ENCODE results near the gene TMEFF2. TPM values are rescaled to one million over a fixed set of nuclear protein-coding genes. Genes with fewer than 3 reads are reported as not detected.

The TMEFF2 gene
- total RNA-seq, 2 experiments from 2014 or later: not detected

DNA sequence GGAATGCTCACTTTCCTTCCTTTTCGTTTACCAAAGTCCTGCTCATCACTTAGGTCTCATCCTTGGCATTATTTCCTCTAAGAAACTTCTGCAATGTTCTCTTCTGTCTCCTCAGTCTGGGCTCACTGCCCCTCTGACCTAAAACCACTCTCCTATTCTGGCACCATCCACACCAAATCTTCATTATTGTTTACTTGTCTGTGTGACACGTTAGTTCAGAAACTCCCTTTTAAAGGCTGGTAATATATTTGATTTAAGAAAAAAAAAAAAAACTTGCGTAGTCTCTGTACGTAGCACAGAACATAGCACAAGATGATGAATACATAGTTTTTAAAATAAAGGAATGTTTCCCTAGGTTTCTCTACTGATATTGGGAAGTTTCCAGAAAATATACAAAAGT, 229.0 kb downstream of the TMEFF2 start:
- no peak overlapping the region for H3K27ac Mint-ChIP-seq
- H3K9me3 Mint-ChIP-seq: no peaks in the 10 kb centered on the region
- intact Hi-C loops (cut with micrococcal nuclease): no loop called here
- no peaks in the 10 kb centered on the region for H3K4me1 Mint-ChIP-seq (ENCODE audit: low read depth)
- H3K36me3 Mint-ChIP-seq (ENCODE audit: low read depth): no peaks in the 10 kb centered on the region
- no peak overlapping the region for H3K4me3 Mint-ChIP-seq
- CTCF ChIA-PET: no interaction called here
- no peaks in the 10 kb centered on the region for H3K27me3 Mint-ChIP-seq (ENCODE audit: low read depth)
- no peak for DNase-seq

DNA sequence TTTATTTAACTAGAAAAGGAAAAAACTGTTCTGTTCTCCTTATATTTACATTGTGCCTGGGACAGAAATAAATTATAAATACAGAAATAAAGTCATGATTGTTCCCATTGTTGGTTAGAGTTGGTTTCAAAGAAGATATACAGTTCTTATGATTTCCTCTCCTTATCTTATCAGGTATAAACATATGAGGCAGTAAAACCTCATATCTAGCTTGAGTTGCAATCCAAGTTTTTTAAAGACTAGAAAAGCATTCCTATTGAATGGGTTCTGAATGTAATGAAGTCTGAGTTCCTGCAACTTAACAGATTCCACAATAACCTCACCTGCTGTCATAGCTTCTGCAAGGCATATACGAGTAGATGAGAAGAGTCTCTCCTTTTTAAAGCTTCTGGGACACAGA, 233.2 kb downstream of the TMEFF2 start:
- Mint-ChIP-seq H3K4me1 (ENCODE audit: low read depth) (no peaks in the 10 kb centered on the region), H3K4me3 (no peak overlapping the region), H3K9me3 (no peaks in the 10 kb centered on the region), H3K27me3 (ENCODE audit: low read depth) (no peaks in the 10 kb centered on the region), H3K27ac (no peak overlapping the region), H3K36me3 (ENCODE audit: low read depth) (no peaks in the 10 kb centered on the region)
- intact Hi-C loops (cut with micrococcal nuclease): no loop called here
- DNase-seq: no peak
- CTCF ChIA-PET: no interaction called here

DNA sequence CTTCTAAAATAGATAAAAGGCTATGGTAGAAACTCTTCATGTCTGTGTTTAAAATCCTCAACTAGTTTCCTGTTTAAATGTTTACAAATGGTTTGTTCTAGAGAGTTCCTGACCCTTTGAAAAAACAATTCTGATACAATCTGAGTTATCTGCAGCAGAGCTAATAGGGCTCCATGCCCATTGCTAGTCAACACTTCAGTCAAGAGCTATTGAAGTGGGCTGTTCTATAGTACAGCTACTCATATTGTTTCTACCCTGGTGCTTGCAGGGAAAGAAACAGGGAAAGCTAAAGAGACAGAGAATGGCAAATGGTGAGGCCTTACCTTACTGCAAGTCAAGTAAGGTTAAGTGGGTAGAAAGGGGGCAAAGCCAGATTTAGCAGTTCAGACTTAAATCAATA, 235.5 kb downstream of the TMEFF2 start:
- Mint-ChIP-seq H3K36me3 (ENCODE audit: low read depth) (no peaks in the 10 kb centered on the region), H3K9me3 (no peaks in the 10 kb centered on the region), H3K4me3 (no peak overlapping the region), H3K4me1 (ENCODE audit: low read depth) (no peaks in the 10 kb centered on the region), H3K27me3 (ENCODE audit: low read depth) (peaks cover 4% of the 10 kb centered on the region), H3K27ac (no peak overlapping the region)
- intact Hi-C loops (cut with micrococcal nuclease): no loop called here
- CTCF ChIA-PET: no interaction called here
- no peak for DNase-seq

DNA sequence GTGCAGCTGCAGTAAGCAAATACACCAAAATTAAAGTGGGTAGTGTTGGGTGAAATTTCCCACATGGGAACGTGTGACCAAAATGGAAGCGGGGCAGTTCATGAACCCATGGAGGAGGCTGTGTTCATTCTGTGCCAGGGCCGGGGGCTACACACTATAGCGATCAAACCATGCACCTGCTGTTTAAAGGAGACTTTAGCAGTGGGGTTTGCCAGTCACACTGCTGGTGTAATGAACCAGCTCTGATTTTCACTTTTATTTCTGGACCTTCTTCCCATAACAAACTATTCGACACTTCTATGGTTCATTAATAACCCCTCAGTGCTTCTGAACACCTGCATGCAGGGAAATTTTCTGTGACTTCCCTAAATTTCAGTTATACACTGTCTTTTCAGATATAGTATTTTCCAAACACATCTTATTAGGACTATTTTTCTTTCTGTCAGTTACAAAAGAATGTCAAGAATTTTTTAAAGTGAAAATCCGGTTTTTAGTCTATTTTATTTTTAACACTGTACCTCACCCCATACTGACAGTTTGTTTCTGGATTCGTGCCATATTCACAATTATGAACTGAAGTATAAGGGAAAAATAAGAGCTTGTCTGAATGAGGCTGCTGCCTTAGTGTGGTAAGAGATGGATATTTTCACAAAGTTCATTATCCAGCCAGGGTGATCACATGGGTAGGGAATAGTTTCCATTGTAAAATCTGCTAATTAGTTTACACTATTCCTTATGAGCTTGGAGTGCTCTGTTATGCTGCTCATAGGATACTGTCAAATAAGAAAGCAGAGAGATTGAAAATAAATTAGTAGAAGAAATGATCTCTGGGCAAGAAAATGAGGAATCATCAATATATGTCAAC, 236.5 kb downstream of the TMEFF2 start:
- Mint-ChIP-seq H3K4me3 (no peak overlapping the region), H3K9me3 (no peaks in the 10 kb centered on the region), H3K27me3 (ENCODE audit: low read depth) (peaks cover 4% of the 10 kb centered on the region), H3K27ac (no peak overlapping the region), H3K36me3 (ENCODE audit: low read depth) (no peaks in the 10 kb centered on the region), H3K4me1 (ENCODE audit: low read depth) (no peaks in the 10 kb centered on the region)
- intact Hi-C loops (cut with micrococcal nuclease): no loop called here
- CTCF ChIA-PET: no interaction called here
- no peak for DNase-seq

DNA sequence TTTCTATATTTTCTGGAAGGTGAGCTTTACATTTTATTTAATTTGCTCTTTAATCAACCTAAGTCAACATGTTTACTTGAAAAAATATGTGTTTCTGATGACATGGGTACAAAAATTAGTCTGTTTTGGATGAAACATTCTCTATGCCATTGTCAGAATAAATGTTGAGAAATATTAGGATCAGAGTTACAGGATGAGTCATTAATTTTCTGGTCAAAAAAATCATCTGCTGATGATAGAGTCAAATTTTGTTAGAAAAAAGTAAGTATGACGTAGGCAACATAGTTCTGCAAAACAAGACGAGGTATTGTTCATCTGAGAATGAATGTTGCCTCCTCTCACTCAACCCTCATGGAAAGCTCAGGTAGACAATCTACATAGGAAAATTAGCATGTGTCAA, 240.3 kb downstream of the TMEFF2 start:
- no peak overlapping the region for H3K4me3 Mint-ChIP-seq
- CTCF ChIA-PET: no interaction called here

DNA sequence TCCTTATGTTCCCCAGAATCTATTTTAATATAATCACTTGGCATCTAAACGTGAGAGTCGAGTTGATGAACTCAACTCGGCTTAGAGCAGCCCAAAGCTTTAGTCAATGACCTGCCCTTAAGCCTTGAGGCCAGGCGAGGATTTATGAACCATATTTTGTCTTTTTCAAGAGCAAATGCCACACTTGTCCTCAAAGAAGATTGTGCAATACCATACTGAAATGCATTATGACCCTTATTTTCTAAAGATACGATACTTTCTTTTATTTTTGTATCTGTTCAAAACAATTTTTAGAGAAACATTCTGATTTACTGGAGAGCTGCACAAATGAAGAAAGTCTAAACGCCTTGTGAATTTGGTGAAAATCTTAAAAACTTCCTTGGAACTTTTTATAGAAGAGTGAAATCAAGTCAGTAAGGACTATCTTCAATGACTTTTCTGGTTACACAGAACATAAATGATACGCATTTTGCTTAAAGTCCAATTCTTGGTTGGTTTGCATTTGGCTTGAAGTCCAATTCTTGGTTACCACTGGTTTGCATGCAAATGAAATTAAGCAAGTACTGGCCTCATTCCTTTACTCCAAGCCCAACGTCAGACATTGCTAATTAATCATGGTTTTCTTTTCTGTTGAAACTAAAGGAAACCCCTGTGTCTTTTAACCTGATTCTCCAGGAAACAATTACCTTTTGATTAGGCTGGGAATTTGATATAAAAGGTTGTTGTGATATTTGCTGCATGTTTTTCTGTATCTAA, 242.0 kb downstream of the TMEFF2 start:
- intact Hi-C loops (cut with micrococcal nuclease): no loop called here
- no peak overlapping the region for H3K27ac Mint-ChIP-seq

More for the DNA sequence above, 240.3 kb downstream of the TMEFF2 start:
- no peaks in the 10 kb centered on the region for H3K4me1 Mint-ChIP-seq (ENCODE audit: low read depth)
- intact Hi-C loops (cut with micrococcal nuclease): no loop called here
- no peaks in the 10 kb centered on the region for H3K9me3 Mint-ChIP-seq
- no peak for DNase-seq
- no peak overlapping the region for H3K27ac Mint-ChIP-seq
- no peaks in the 10 kb centered on the region for H3K36me3 Mint-ChIP-seq (ENCODE audit: low read depth)
- peaks cover 8% of the 10 kb centered on the region for H3K27me3 Mint-ChIP-seq (ENCODE audit: low read depth)

DNA sequence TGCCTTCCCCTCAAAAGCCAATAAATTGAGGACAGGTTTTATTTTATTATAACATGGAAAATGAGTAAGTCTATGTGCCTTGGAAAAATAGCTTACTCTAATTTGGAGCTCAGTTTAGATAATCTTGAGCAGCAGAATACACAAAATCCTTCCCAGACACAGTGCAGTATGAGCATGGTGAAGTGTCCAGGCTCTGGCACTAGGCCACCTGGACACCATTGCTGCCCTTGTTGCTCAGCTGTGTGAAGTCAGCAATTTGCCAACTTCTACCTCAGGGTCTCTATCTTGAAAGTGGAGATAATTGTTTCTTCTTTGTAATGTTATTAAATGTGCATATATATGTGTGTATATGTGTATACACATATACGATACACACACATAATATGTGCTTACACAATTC, 242.9 kb downstream of the TMEFF2 start:
- peaks cover 8% of the 10 kb centered on the region for H3K27me3 Mint-ChIP-seq (ENCODE audit: low read depth)
- H3K36me3 Mint-ChIP-seq (ENCODE audit: low read depth): no peaks in the 10 kb centered on the region
- no peak overlapping the region for H3K27ac Mint-ChIP-seq
- CTCF ChIA-PET: no interaction called here
- no peak for DNase-seq
- H3K4me1 Mint-ChIP-seq (ENCODE audit: low read depth): no peaks in the 10 kb centered on the region
- no peaks in the 10 kb centered on the region for H3K9me3 Mint-ChIP-seq
- intact Hi-C loops (cut with micrococcal nuclease): no loop called here
- H3K4me3 Mint-ChIP-seq: no peak overlapping the region

More for the DNA sequence above, 242.0 kb downstream of the TMEFF2 start:
- Mint-ChIP-seq H3K4me1 (ENCODE audit: low read depth) (no peaks in the 10 kb centered on the region), H3K4me3 (no peak overlapping the region), H3K9me3 (no peaks in the 10 kb centered on the region), H3K36me3 (ENCODE audit: low read depth) (no peaks in the 10 kb centered on the region), H3K27me3 (ENCODE audit: low read depth) (peaks cover 8% of the 10 kb centered on the region)
- DNase-seq: no peak
- CTCF ChIA-PET: no interaction called here

DNA sequence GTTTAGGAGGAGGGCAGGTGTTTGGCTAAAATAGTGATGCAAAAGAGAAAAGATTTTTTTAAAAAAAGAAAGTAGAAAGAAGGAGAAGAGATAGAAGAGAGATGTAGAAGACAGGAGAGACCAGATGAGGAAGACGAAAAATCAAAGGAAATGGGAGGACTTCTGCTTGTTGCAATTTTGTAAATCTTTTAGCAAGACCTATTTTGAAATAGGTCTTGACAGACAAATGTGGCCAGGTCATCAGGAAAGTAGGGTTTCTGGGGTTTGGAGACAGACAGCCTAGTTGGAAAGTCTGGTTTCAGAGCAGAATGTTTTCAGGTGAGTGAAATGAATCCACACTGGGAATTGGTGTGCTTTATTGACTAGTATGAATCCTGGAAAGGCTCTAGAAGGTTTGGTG, 243.4 kb downstream of the TMEFF2 start:
- peaks cover 6% of the 10 kb centered on the region for H3K27me3 Mint-ChIP-seq (ENCODE audit: low read depth)
- intact Hi-C loops (cut with micrococcal nuclease): no loop called here
- DNase-seq: no peak
- CTCF ChIA-PET: no interaction called here
- H3K4me3 Mint-ChIP-seq: no peak overlapping the region
- no peaks in the 10 kb centered on the region for H3K4me1 Mint-ChIP-seq (ENCODE audit: low read depth)
- H3K9me3 Mint-ChIP-seq: no peaks in the 10 kb centered on the region
- no peak overlapping the region for H3K27ac Mint-ChIP-seq
- no peaks in the 10 kb centered on the region for H3K36me3 Mint-ChIP-seq (ENCODE audit: low read depth)

DNA sequence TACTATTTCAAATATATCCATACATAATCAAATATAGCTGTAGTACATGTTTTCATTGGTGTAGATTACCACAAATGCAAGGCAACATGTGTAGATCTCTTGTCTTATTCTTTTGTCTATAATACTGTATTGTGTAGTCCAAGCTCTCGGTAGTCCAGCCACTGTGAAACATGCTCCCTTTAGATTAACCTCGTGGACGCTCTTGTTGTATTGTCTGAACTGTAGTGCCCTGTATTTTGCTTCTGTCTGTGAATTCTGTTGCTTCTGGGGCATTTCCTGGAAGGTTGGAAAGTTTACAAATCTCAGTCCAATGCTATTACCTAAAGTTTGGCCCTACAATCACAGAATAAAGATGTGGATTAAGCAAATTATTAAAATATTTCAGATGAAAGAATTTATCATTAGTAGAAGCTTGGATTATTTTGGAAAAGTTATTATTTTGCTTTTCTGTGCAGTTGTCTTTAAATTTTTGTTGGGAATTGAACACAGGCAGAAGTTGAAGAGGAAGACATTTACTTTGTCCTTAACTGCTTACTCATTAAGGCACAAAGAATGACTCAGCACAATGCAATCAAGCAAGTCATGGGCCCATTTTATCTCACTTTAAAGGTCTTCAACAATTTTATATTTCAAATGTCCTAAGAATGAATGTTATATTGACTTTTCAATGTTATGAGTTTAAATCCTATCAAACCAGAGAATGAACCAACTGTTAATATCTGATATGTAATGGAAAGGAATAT, 244.4 kb downstream of the TMEFF2 start:
- peaks cover 3% of the 10 kb centered on the region for H3K27me3 Mint-ChIP-seq (ENCODE audit: low read depth)
- CTCF ChIA-PET: no interaction called here

DNA sequence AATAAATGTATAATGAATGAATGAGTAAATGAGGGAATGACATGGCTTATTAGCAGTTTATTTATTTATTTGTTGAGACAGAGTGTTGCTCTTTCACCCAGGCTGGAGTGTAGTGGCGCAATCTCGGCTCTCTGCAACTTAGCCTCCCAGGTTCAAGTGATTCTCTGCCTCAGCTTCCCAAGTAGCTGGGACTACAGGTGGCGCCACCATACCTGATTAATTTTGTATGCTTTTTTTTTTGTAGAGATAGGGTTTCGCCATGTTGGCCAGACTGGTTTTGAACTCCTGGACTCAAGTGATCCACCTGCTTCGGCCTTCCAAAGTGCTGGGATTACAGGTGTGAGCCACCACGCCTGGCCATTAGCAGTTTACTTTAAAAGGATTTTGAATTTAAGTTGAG, 247.5 kb downstream of the TMEFF2 start:
- Mint-ChIP-seq H3K4me1 (ENCODE audit: low read depth) (no peaks in the 10 kb centered on the region), H3K27ac (no peak overlapping the region), H3K9me3 (no peaks in the 10 kb centered on the region), H3K36me3 (ENCODE audit: low read depth) (no peaks in the 10 kb centered on the region), H3K4me3 (no peak overlapping the region), H3K27me3 (ENCODE audit: low read depth) (peaks cover 2% of the 10 kb centered on the region)
- peak; percentile 8 for DNase-seq
- intact Hi-C loops (cut with micrococcal nuclease): loop anchor here (1.0 kb wide), 1 partner anchor 215 kb away; no protein-coding TSS in a partner anchor
- CTCF ChIA-PET: interaction anchor here (0.5 to 2.0 kb wide), 3 partner anchors 13 to 844 kb away, joined by 3 to 8 read pairs (median 3); no protein-coding TSS in a partner anchor

More for the DNA sequence above, 244.4 kb downstream of the TMEFF2 start:
- no peak overlapping the region for H3K27ac Mint-ChIP-seq
- no peaks in the 10 kb centered on the region for H3K9me3 Mint-ChIP-seq
- H3K4me3 Mint-ChIP-seq: no peak overlapping the region
- H3K4me1 Mint-ChIP-seq (ENCODE audit: low read depth): no peaks in the 10 kb centered on the region
- intact Hi-C loops (cut with micrococcal nuclease): no loop called here
- DNase-seq: no peak
- no peaks in the 10 kb centered on the region for H3K36me3 Mint-ChIP-seq (ENCODE audit: low read depth)

DNA sequence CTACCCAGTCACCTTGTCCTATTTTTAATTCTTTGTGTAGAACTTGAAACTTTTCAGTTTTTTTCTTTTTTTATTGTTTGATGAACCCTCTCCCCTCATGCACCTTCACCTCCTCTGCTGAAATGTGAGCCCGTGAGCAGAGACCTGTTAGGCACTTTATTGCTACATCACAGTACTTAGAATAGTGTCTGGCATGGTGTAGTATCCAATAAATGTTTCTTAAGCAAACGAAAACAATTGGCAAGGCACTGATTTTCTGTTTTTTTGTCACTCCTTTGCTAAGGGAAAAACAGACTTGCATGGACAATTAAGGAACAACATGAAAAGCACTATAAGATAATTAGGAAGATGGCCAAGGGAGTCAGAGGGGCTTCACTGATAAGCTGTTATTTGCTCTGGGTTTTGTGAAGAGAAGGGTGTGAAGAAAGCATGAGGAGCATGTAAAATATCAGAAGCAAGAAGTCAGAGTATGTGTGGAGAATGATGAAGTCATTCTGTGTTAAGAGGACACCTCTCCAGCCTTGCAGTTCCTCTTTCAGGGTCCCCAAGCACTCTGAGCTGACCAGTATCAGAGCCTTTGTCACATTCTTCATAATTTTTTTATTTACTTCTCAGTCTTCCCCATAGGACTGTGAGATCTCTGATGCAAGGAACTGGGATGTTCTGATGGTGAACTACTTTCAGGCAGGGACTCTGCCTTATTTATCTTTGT, 248.1 kb downstream of the TMEFF2 start:
- CTCF ChIA-PET: interaction anchor here (2.0 kb wide), 1 partner anchor 216 kb away, joined by 8 read pairs; no protein-coding TSS in a partner anchor
- H3K27me3 Mint-ChIP-seq (ENCODE audit: low read depth): peaks cover 3% of the 10 kb centered on the region
- no peaks in the 10 kb centered on the region for H3K9me3 Mint-ChIP-seq
- H3K4me3 Mint-ChIP-seq: no peak overlapping the region
- no peaks in the 10 kb centered on the region for H3K36me3 Mint-ChIP-seq (ENCODE audit: low read depth)
- no peaks in the 10 kb centered on the region for H3K4me1 Mint-ChIP-seq (ENCODE audit: low read depth)
- no peak overlapping the region for H3K27ac Mint-ChIP-seq
- intact Hi-C loops (cut with micrococcal nuclease): loop anchor here (1.0 kb wide), 1 partner anchor 216 kb away; no protein-coding TSS in a partner anchor
- DNase-seq: no peak

DNA sequence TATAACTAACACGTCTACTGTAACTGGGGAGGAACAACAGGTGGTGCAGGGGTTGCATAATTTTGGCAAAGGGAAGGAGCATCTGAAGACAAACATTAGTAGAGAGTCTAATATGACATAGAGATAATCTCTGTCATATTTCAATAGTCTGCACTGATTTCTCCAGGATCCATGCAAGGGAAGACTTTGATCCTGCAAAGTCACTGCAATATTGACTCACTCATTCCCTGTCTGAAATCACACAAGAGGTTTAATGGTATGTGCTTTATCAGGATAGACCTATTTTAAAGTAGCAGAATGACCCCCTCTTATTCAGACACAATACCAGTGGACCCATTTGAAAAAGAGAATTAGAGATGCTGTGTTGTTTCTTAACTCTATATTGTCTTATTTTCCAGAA, 249.1 kb downstream of the TMEFF2 start:
- CTCF ChIA-PET: interaction anchor here (0.6 kb wide), 1 partner anchor 385 kb away, joined by 3 read pairs; no protein-coding TSS in a partner anchor
- intact Hi-C loops (cut with micrococcal nuclease): no loop called here
- DNase-seq: no peak
- peaks cover 3% of the 10 kb centered on the region for H3K27me3 Mint-ChIP-seq (ENCODE audit: low read depth)
- H3K4me1 Mint-ChIP-seq (ENCODE audit: low read depth): no peaks in the 10 kb centered on the region
- no peak overlapping the region for H3K4me3 Mint-ChIP-seq
- H3K27ac Mint-ChIP-seq: no peak overlapping the region
- H3K36me3 Mint-ChIP-seq (ENCODE audit: low read depth): no peaks in the 10 kb centered on the region
- no peaks in the 10 kb centered on the region for H3K9me3 Mint-ChIP-seq

Data from activated naive CD4-positive, alpha-beta T cell treated with anti-CD3 and anti-CD28 coated beads for 36 hours (primary cell).